K562 (cell line): ENCODE data around the gene PHTF2. TPM values are rescaled to one million over a fixed set of nuclear protein-coding genes. Genes with fewer than 3 reads are reported as not detected.

Experiments
- E4F1 ChIP-seq: fragments of 250-450 bp; sonication (Bioruptor Pico); IDR thresholded peaks from 2 replicates; pipeline ENCODE4 v1.5.0; 2021; ENCODE audit warnings: mild to moderate bottlenecking, borderline replicate concordance
- GATA2 ChIP-seq: sonication (generic); formaldehyde crosslinking; IDR thresholded peaks from 2 replicates; pipeline ENCODE4 v1.4.0; 2020; ENCODE audit warnings: mild to moderate bottlenecking, missing genetic modification reagents
- GATAD2A ChIP-seq: fragments of 450-650 bp; IDR thresholded peaks from 2 replicates; pipeline ENCODE4 v1.6.1; 2017
- JUND ChIP-seq, 2 experiments: IDR thresholded peaks; 2 replicates in 1 of 2; 3 replicates in 1 of 2; pipeline ENCODE4 v1.6.1; 2011; ENCODE audit warnings: borderline replicate concordance in 2 of 2, low read depth in 2 of 2, low read length in 2 of 2, improper control_type of control experiment in 1 of 2, missing biosample characterization in 1 of 2, missing genetic modification characterization in 1 of 2, missing genetic modification reagents in 1 of 2
- KLF16 ChIP-seq: IDR thresholded peaks from 2 replicates; pipeline ENCODE4 v1.6.1; 2016; ENCODE audit warnings: antibody characterized with exemption
- NR2C2 ChIP-seq, 2 experiments: fragments of 200-800 bp in 1 of 2; sonication (Bioruptor generic) in 1 of 2; sonication (generic) in 1 of 2; formaldehyde crosslinking in 1 of 2; IDR thresholded peaks; 2 replicates each; pipeline versions ENCODE4 v1.6.1 to v1.8.0; 2016 to 2022; ENCODE audit warnings: mild to moderate bottlenecking in 1 of 2, missing compliant biosample characterization in 1 of 2, missing genetic modification characterization in 1 of 2, missing genetic modification reagents in 1 of 2
- STAT6 ChIP-seq: sonication (generic); formaldehyde crosslinking; IDR thresholded peaks from 2 replicates; pipeline ENCODE4 v1.8.1; 2023; ENCODE audit warnings: mild to moderate bottlenecking, missing genetic modification reagents
- ZNF398 ChIP-seq: fragments of 250-450 bp; sonication (Bioruptor Pico); IDR thresholded peaks from 2 replicates; pipeline ENCODE4 v1.8.0; 2021; ENCODE audit warnings: moderate library complexity, mild to moderate bottlenecking, inconsistent platforms
- polyA plus RNA-seq, 8 experiments: library from polyadenylated mRNA; depleted of rRNA in 4 of 8; stranded (reverse) in 5 of 8; unstranded in 3 of 8; fragments of >200 nt; fragmentation: Nextera tagmentation in 2 of 8; fragmentation: Illumina TruSeq in 1 of 8; extraction: Ambion mirVana in 2 of 8; extraction: Trizol in 1 of 8; gene quantifications; 2 replicates each; pipeline versions ENCODE4 v1.2.1 to v1.2.3, GENCODE V29; 2011 to 2014; ENCODE audit warnings: inconsistent platforms in 1 of 8, missing spikeins in 1 of 8
- total RNA-seq, 7 experiments: library from RNA; depleted of rRNA in 6 of 7; stranded (reverse); fragments of >200 nt in 6 of 7; fragmentation: Illumina TruSeq in 2 of 7; extraction: Trizol in 2 of 7; gene quantifications; 2 replicates each; pipeline versions ENCODE4 v1.2.1 to v1.2.3, GENCODE V29; 2011 to 2021; ENCODE audit warnings: low replicate concordance in 1 of 7
- TF ChIP-seq, protein P1 (sequence below), 2 experiments: fragments of 450-650 bp; formaldehyde crosslinking in 1 of 2; IDR thresholded peaks; 2 replicates each; pipeline versions ENCODE4 v1.4.0 to v1.6.1; 2014 to 2020; ENCODE audit warnings: mild to moderate bottlenecking in 2 of 2, borderline replicate concordance in 1 of 2, low read depth in 1 of 2

Gene PHTF2
- total and polyA plus RNA-seq, 9 of the 15 experiments (the other 6 are each of a cell fraction or from before 2014, with no cell fraction given): 17.9 to 43.6 (median 25.4) TPM

DNA sequence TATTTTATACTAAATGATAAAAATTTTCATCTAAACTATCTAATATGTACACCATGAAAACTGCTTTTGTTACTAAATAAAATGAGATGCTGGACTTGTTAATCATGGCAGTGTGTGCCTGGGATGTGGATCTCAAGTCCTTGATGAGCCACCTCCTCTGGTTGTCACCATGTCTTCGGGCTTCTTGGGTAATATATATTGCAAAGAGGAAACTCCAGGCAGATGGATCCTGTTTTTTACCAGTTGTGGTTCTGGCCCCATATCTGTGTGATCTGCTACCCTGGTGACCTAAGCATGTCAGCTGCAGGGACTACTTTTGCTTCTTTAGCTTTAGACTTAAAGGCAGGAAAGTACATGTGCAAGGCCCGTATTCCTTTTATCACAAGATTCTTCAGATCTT lies 46.6 kb upstream of the PHTF2 start (continued):
- TF ChIP-seq, protein P1, sequence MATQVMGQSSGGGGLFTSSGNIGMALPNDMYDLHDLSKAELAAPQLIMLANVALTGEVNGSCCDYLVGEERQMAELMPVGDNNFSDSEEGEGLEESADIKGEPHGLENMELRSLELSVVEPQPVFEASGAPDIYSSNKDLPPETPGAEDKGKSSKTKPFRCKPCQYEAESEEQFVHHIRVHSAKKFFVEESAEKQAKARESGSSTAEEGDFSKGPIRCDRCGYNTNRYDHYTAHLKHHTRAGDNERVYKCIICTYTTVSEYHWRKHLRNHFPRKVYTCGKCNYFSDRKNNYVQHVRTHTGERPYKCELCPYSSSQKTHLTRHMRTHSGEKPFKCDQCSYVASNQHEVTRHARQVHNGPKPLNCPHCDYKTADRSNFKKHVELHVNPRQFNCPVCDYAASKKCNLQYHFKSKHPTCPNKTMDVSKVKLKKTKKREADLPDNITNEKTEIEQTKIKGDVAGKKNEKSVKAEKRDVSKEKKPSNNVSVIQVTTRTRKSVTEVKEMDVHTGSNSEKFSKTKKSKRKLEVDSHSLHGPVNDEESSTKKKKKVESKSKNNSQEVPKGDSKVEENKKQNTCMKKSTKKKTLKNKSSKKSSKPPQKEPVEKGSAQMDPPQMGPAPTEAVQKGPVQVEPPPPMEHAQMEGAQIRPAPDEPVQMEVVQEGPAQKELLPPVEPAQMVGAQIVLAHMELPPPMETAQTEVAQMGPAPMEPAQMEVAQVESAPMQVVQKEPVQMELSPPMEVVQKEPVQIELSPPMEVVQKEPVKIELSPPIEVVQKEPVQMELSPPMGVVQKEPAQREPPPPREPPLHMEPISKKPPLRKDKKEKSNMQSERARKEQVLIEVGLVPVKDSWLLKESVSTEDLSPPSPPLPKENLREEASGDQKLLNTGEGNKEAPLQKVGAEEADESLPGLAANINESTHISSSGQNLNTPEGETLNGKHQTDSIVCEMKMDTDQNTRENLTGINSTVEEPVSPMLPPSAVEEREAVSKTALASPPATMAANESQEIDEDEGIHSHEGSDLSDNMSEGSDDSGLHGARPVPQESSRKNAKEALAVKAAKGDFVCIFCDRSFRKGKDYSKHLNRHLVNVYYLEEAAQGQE (IDR thresholded peaks at IDR 0.05; ENCODE audit: borderline replicate concordance): peak; percentile 95
- TF ChIP-seq, protein P1 (CRISPR knock-in tag; IDR thresholded peaks at IDR 0.05; ENCODE audit: low read depth): no peak
- TF ChIP-seq JUND (IDR thresholded peaks at IDR 0.05; ENCODE audit: borderline replicate concordance, low read depth, low read length) (peak; percentile 50; the same call in 1 of the 2 replicates), JUND (tag; IDR thresholded peaks at IDR 0.05; ENCODE audit: borderline replicate concordance, low read depth, low read length) (peak; percentile 49; the same call in 1 of the 3 replicates), ZNF398 (CRISPR knock-in tag) (no peak), GATAD2A (0 out of 2 replicates have a peak, but pooled peaks have one; percentile 31), KLF16 (peak; percentile 84), NR2C2 (CRISPR knock-in tag; IDR thresholded peaks at IDR 0.05) (no peak), NR2C2 (tag; IDR thresholded peaks at IDR 0.05) (peak; percentile 49; the same call in 1 of the 2 replicates), E4F1 (no peak), STAT6 (CRISPR knock-in tag) (no peak), GATA2 (CRISPR knock-in tag) (peak; percentile 83)
